Osteocyte (in vitro differentiated cells): ENCODE results near the gene TMEM117. TPM values are rescaled to one million over a fixed set of nuclear protein-coding genes. Genes with fewer than 3 reads are reported as not detected.

Experiments
- DNase-seq: peaks from one replicate; pipeline ENCODE4 v3.0.0; 2021; ENCODE audit warnings: mixed read lengths; ENCODE audit not compliant: unreplicated experiment; ENCODE audit errors: extremely low spot score
- H3K27ac Mint-ChIP-seq: one replicate; pipeline ENCODE4 v1.8.0; 2021; ENCODE audit warnings: mild to moderate bottlenecking, mixed read lengths; ENCODE audit not compliant: unreplicated experiment
- H3K27me3 Mint-ChIP-seq: one replicate; pipeline ENCODE4 v1.8.0; 2021; ENCODE audit warnings: mixed read lengths; ENCODE audit not compliant: unreplicated experiment
- H3K36me3 Mint-ChIP-seq: one replicate; pipeline ENCODE4 v1.8.0; 2021; ENCODE audit warnings: mixed read lengths; ENCODE audit not compliant: unreplicated experiment
- H3K4me1 Mint-ChIP-seq: one replicate; pipeline ENCODE4 v1.8.0; 2021; ENCODE audit warnings: mixed read lengths; ENCODE audit not compliant: unreplicated experiment
- H3K4me3 Mint-ChIP-seq: one replicate; pipeline ENCODE4 v1.8.0; 2021; ENCODE audit warnings: mild to moderate bottlenecking, moderate library complexity, mixed read lengths; ENCODE audit not compliant: unreplicated experiment
- H3K9me3 Mint-ChIP-seq: one replicate; pipeline ENCODE4 v1.8.0; 2021; ENCODE audit warnings: mixed read lengths; ENCODE audit not compliant: unreplicated experiment
- CTCF ChIP-seq: fragments of 200-600 bp; sonication (generic); IDR thresholded peaks from 2 replicates; pipeline ENCODE4 v1.5.0; 2021; ENCODE audit warnings: antibody characterized with exemption, mild to moderate bottlenecking, moderate library complexity
- total RNA-seq: library from RNA; stranded (reverse); gene quantifications from 2 replicates; pipeline ENCODE4 v1.2.1, GENCODE V29; 2021

The TMEM117 gene
- total RNA-seq, 1 donor from 2014 or later = 14.2 TPM

DNA sequence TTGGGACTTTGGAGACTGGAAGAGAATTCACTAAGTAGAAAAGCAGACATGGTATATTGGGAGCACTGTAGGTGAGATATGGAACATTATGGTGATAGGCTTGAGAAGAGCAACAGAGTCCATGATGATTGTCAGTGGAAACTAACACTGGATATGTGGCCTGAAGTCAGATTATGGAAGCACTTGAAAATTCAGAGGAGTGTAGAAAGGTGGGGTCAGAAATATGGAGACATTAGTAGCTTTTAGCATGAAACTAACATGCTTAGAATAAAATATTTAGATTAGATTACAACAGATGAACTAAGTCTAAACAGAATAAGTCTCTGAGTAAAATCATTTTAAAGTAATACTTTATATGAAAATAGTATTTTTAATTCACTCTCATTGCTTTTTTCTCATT, 499.1 kb downstream of the TMEM117 start:
- Mint-ChIP-seq H3K4me3 (no peak overlapping the region), H3K4me1 (no peaks in the 10 kb centered on the region), H3K27ac (no peak overlapping the region), H3K9me3 (no peaks in the 10 kb centered on the region), H3K36me3 (no peaks in the 10 kb centered on the region), H3K27me3 (no peaks in the 10 kb centered on the region)
- no peak for TF ChIP-seq CTCF
- no peak for DNase-seq

- no peaks in the 10 kb centered on the region for H3K9me3 Mint-ChIP-seq
- no peaks in the 10 kb centered on the region for H3K27me3 Mint-ChIP-seq
- no peak overlapping the region for H3K27ac Mint-ChIP-seq
- no peak for DNase-seq
- no peak for TF ChIP-seq CTCF
- no peaks in the 10 kb centered on the region for H3K36me3 Mint-ChIP-seq
- no peaks in the 10 kb centered on the region for H3K4me1 Mint-ChIP-seq
- H3K4me3 Mint-ChIP-seq = no peak overlapping the region
Measured at GRCh38 chr12:44336577-44336976, 500.7 kb downstream of the TMEM117 start.

DNA sequence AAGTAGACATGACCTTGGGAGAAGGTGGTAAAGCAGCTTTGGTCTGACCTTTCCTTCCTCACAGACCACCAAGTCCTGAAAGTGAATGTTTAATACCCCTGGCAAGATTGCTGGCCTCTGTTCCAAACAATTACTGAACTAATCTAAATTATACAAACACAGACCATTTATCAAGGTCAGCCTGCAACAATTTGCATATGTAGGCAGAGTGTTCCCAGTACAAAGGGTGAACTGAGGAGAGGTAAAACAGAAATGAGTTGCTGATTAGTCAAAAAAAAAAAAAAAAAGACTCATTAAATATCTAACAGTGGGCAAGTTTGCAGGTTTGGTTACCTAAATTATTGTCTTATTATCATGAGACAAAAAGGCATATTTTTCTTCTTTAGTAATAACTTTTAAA, 506.5 kb downstream of the TMEM117 start:
- H3K36me3 Mint-ChIP-seq = no peaks in the 10 kb centered on the region
- H3K4me3 Mint-ChIP-seq = no peak overlapping the region
- no peak for DNase-seq
- no peak overlapping the region for H3K27ac Mint-ChIP-seq
- no peaks in the 10 kb centered on the region for H3K27me3 Mint-ChIP-seq
- H3K4me1 Mint-ChIP-seq = no peaks in the 10 kb centered on the region
- TF ChIP-seq CTCF = no peak
- no peaks in the 10 kb centered on the region for H3K9me3 Mint-ChIP-seq

- Mint-ChIP-seq H3K4me1 (no peaks in the 10 kb centered on the region), H3K27ac (no peak overlapping the region), H3K9me3 (no peaks in the 10 kb centered on the region), H3K4me3 (no peak overlapping the region), H3K36me3 (no peaks in the 10 kb centered on the region), H3K27me3 (no peaks in the 10 kb centered on the region)
- DNase-seq = no peak
- TF ChIP-seq CTCF = no peak
Measured at GRCh38 chr12:44347145-44347544, 511.3 kb downstream of the TMEM117 start.

GRCh38 chr12:44357494-44357893, 521.6 kb downstream of the TMEM117 start:
- DNase-seq = no peak
- H3K4me3 Mint-ChIP-seq = no peak overlapping the region
- H3K4me1 Mint-ChIP-seq = no peaks in the 10 kb centered on the region
- no peaks in the 10 kb centered on the region for H3K27me3 Mint-ChIP-seq
- H3K27ac Mint-ChIP-seq = no peak overlapping the region
- H3K9me3 Mint-ChIP-seq = peaks cover 3% of the 10 kb centered on the region
- no peak for TF ChIP-seq CTCF
- H3K36me3 Mint-ChIP-seq = no peaks in the 10 kb centered on the region
